Progenitor cell of endocrine pancreas (in vitro differentiated cells): Measurements from ENCODE around the gene IL22RA1. TPM values are rescaled to one million over a fixed set of nuclear protein-coding genes. Genes with fewer than 3 reads are reported as not detected.

Experiments
- DNase-seq: peaks from one replicate; pipeline ENCODE4 v3.0.0; 2021; ENCODE audit warnings: low spot score; ENCODE audit not compliant: unreplicated experiment
- H3K27ac Mint-ChIP-seq: 2 replicates; pipeline ENCODE4 v1.8.0; 2021; ENCODE audit warnings: mild to moderate bottlenecking, moderate library complexity, mixed read lengths
- H3K27me3 Mint-ChIP-seq: 2 replicates; pipeline ENCODE4 v1.8.0; 2021; ENCODE audit warnings: mixed read lengths
- H3K36me3 Mint-ChIP-seq: 2 replicates; pipeline ENCODE4 v1.8.0; 2022; ENCODE audit warnings: mixed read lengths; ENCODE audit not compliant: insufficient read depth
- H3K4me1 Mint-ChIP-seq: 2 replicates; pipeline ENCODE4 v1.8.0; 2021; ENCODE audit warnings: low read depth, mixed read lengths
- H3K4me3 Mint-ChIP-seq: 2 replicates; pipeline ENCODE4 v1.8.0; 2021; ENCODE audit warnings: low read depth, mild to moderate bottlenecking, moderate library complexity, mixed read lengths
- H3K9me3 Mint-ChIP-seq: 2 replicates; pipeline ENCODE4 v1.8.0; 2021; ENCODE audit warnings: low read depth, mixed read lengths
- total RNA-seq: library from RNA; stranded (reverse); gene quantifications from 2 replicates; pipeline ENCODE4 v1.2.1, GENCODE V29; 2021
- TF ChIP-seq, protein P1 (sequence below): fragments of 200-600 bp; sonication (generic); IDR thresholded peaks from one replicate; pipeline ENCODE4 v1.5.0; 2021; ENCODE audit warnings: antibody characterized with exemption, mild to moderate bottlenecking; ENCODE audit not compliant: unreplicated experiment

The IL22RA1 gene
- total RNA-seq, 1 donor from 2014 or later = 0.26 TPM

DNA sequence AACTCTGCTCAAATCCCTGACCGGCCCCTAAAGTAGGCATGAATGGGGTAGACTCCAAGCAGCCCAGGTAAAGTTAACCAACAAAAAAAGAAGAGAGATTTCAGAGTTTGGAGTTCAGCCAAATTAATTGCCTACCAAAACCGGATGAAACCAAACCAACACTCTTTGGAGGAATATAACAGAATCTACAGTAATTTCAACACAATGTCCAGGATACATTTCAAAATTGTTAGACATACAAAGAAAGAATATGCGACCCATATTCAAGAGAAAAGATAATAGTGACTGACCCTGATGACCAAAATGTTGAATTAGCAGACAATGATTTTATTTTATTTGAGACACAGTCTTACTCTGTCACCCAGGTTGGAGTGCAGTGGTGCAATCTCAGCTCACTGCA lies 12.6 kb downstream of the IL22RA1 start:
- no peak for DNase-seq
- Mint-ChIP-seq H3K4me3 (no peak overlapping the region), H3K9me3 (no peaks in the 10 kb centered on the region), H3K27me3 (no peaks in the 10 kb centered on the region), H3K36me3 (no peaks in the 10 kb centered on the region), H3K27ac (no peak overlapping the region), H3K4me1 (peaks cover 5% of the 10 kb centered on the region)
- TF ChIP-seq, protein P1, sequence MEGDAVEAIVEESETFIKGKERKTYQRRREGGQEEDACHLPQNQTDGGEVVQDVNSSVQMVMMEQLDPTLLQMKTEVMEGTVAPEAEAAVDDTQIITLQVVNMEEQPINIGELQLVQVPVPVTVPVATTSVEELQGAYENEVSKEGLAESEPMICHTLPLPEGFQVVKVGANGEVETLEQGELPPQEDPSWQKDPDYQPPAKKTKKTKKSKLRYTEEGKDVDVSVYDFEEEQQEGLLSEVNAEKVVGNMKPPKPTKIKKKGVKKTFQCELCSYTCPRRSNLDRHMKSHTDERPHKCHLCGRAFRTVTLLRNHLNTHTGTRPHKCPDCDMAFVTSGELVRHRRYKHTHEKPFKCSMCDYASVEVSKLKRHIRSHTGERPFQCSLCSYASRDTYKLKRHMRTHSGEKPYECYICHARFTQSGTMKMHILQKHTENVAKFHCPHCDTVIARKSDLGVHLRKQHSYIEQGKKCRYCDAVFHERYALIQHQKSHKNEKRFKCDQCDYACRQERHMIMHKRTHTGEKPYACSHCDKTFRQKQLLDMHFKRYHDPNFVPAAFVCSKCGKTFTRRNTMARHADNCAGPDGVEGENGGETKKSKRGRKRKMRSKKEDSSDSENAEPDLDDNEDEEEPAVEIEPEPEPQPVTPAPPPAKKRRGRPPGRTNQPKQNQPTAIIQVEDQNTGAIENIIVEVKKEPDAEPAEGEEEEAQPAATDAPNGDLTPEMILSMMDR = no peak

DNA sequence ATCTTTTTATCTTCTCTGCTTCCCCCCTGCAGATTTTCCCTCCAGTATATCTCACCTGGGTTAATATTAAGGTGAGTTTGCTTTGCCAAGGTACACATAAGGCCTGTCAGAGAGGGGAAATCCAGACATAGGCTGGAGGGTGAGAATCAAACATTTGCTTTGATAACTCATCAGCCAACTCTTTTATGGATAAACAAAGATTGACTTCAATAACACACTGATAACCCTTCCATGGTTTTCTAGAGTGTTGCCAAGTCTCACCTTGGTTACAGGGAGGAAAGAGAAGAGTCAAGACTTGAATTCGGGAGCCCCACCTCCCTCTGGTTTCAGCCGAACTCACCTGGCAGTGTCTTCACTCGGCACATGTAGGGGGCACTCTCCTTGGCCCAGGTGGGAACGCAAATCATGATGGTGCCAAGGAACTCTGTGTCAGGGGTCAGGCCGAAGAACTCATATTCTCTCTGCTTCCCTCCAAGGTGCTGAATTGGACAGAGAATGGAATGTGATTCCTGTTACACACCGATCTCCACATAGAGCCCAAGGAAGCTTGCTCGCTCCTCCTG lies 15.1 kb downstream of the IL22RA1 start:
- Mint-ChIP-seq H3K27me3 (no peaks in the 10 kb centered on the region), H3K4me1 (peaks cover 5% of the 10 kb centered on the region)

DNA sequence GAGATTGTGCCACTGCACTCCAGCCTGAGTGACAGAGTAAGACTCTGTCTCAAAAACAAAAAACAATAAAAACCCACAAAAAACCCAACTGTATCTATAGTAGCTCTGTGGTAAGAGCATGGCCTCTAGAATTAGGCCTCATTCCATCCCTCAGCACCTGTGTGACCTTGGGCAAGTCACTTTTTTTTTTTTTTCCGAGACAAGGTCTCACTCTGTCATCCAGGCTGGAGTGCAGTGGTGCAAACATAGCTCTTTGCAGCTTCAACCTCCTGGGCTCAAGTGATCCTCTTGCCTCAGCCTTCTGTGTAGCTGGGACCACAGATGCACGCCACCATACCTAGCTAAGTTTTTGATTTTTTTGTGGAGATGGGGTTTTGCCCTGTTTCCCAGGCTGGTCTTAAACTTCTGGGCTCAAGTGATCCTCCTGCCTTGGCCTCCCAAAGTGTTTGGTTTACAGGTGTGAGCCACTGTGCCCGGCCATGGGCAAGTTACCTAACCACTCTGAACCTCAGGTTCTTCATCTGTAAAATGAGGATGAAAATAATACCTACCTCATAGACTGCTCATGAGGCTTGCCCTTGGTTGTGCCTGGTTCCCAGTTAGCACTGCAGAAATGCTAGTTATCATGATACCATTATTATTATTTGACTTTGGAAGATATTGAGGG lies 15.7 kb downstream of the IL22RA1 start:
- no peaks in the 10 kb centered on the region for H3K9me3 Mint-ChIP-seq
- H3K36me3 Mint-ChIP-seq = no peaks in the 10 kb centered on the region

More for the DNA sequence above, 15.1 kb downstream of the IL22RA1 start:
- DNase-seq = no peak
- no peak overlapping the region for H3K4me3 Mint-ChIP-seq
- no peaks in the 10 kb centered on the region for H3K36me3 Mint-ChIP-seq
- no peak overlapping the region for H3K27ac Mint-ChIP-seq
- no peaks in the 10 kb centered on the region for H3K9me3 Mint-ChIP-seq
- TF ChIP-seq, protein P1 = no peak

DNA sequence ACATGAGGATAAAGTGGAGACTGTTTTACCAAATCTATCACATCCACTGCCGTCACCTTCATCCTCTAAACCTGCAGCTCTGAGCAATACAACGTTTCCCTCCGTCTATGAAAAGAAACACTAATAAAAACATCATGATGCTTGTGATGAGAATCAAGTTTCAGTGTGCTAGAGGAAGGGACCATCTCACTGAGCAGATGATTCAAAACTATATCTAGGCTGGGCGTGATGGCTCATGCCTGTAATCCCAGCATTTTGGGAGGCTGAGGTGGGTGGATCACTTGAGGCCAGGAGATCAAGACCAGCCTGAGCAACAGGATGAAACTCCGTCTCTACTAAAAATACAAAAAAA lies 16.3 kb downstream of the IL22RA1 start:
- Mint-ChIP-seq H3K4me3 (no peak overlapping the region), H3K9me3 (no peaks in the 10 kb centered on the region), H3K27ac (no peak overlapping the region), H3K4me1 (peaks cover 5% of the 10 kb centered on the region), H3K36me3 (no peaks in the 10 kb centered on the region), H3K27me3 (no peaks in the 10 kb centered on the region)
- TF ChIP-seq, protein P1 = no peak
- DNase-seq = no peak

More for the DNA sequence above, 15.7 kb downstream of the IL22RA1 start:
- DNase-seq = no peak
- H3K27me3 Mint-ChIP-seq = no peaks in the 10 kb centered on the region
- peaks cover 5% of the 10 kb centered on the region for H3K4me1 Mint-ChIP-seq
- no peak overlapping the region for H3K4me3 Mint-ChIP-seq
- TF ChIP-seq, protein P1 = no peak
- no peak overlapping the region for H3K27ac Mint-ChIP-seq

DNA sequence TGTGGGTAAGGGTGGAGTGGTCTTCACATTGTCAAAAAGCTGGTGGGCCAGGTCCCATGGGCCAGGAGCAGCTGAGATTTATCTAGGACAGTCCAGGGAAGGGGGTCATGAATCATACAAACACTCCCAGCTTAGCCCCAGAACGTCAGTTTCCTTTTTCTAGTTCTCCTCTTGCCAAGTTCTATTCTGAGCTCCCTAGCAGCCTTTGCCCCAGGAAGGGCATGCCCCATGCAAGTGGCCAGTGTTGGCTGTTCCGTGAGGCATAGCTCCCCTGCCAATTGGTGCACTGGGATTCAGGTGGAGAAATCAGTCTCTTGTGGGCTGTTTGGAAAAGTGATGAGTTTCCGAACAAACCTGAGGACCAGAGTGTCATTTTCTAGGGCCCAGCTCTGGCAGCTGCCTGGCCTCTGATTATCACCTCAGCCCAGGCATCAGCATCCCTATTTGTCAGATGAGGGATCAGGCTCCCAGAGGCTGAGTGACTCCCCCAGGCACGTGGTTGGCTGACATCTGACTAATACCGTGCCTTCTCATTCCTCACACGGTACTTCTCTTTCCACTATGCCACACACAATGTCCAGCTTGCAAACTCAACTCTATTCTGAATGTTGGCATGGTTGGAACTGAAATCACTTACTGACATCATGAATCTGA lies 16.8 kb downstream of the IL22RA1 start:
- H3K27ac Mint-ChIP-seq = no peak overlapping the region
- no peak overlapping the region for H3K4me3 Mint-ChIP-seq
- no peaks in the 10 kb centered on the region for H3K9me3 Mint-ChIP-seq
- H3K4me1 Mint-ChIP-seq = peaks cover 5% of the 10 kb centered on the region
- no peak for DNase-seq
- no peaks in the 10 kb centered on the region for H3K27me3 Mint-ChIP-seq
- TF ChIP-seq, protein P1 = no peak
- no peaks in the 10 kb centered on the region for H3K36me3 Mint-ChIP-seq
